HL-60 (cell line): Measurements from ENCODE around the gene COIL.

Experiments
- DNase-seq, 2 experiments: peaks; one replicate each; pipeline ENCODE4 v3.0.0-alpha.2; 2010 to 2020; ENCODE audit warnings: low read depth in 1 of 2, low spot score in 1 of 2
- H3K27ac ChIP-seq: fragments of 250-450 bp; sonication (Bioruptor Pico); replicated peaks from 2 replicates; pipeline ENCODE4 v1.5.1; 2020; ENCODE audit warnings: mild to moderate bottlenecking, moderate library complexity
- H3K27me3 ChIP-seq: fragments of 250-450 bp; sonication (Bioruptor Pico); 2 replicates; pipeline ENCODE4 v1.5.1; 2021; ENCODE audit warnings: mild to moderate bottlenecking, moderate library complexity; ENCODE audit not compliant: insufficient read depth, poor library complexity, severe bottlenecking
- H3K4me3 ChIP-seq: replicated peaks from 2 replicates; pipeline ENCODE4 v1.5.1; 2011; ENCODE audit warnings: mild to moderate bottlenecking, control low read depth, low read length; ENCODE audit not compliant: insufficient read depth
- CTCF ChIP-seq: IDR thresholded peaks from one replicate; pipeline ENCODE4 v1.5.1; 2011; ENCODE audit warnings: low read length, control low read depth, inconsistent platforms; ENCODE audit not compliant: insufficient read depth
- GABPA ChIP-seq: IDR thresholded peaks from 2 replicates; pipeline ENCODE4 v1.6.1; 2012; ENCODE audit warnings: low read depth
- POLR2AphosphoS5 ChIP-seq: IDR thresholded peaks from 2 replicates; pipeline ENCODE4 v1.6.1; 2012; ENCODE audit warnings: low read depth
- REST ChIP-seq: IDR thresholded peaks from 2 replicates; pipeline ENCODE4 v1.6.1; 2012; ENCODE audit warnings: low read depth; ENCODE audit not compliant: insufficient replicate concordance
- SPI1 ChIP-seq: IDR thresholded peaks from 2 replicates; pipeline ENCODE4 v1.6.1; 2012; ENCODE audit warnings: low read depth, mild to moderate bottlenecking, borderline replicate concordance

Gene COIL

GRCh38 chr17:56896217-56896967 is 64.5 kb downstream of the COIL start:
- DNase-seq = no peak
- TF ChIP-seq POLR2AphosphoS5 (no peak), SPI1 (no peak), REST (no peak), GABPA (no peak), CTCF (no peak)
- no peaks in the 10 kb centered on the region for H3K27me3 ChIP-seq
- no peak overlapping the region for H3K27ac ChIP-seq
- H3K4me3 ChIP-seq = no peak overlapping the region

- no peak for DNase-seq
- TF ChIP-seq GABPA (no peak), CTCF (no peak), REST (no peak), POLR2AphosphoS5 (no peak), SPI1 (no peak)
- no peak overlapping the region for H3K4me3 ChIP-seq
- no peaks in the 10 kb centered on the region for H3K27me3 ChIP-seq
- no peak overlapping the region for H3K27ac ChIP-seq
Measured at GRCh38 chr17:56894859-56895455, 65.9 kb downstream of the COIL start.

GRCh38 chr17:56893503-56893902 is 67.3 kb downstream of the COIL start:
- H3K4me3 ChIP-seq = no peak overlapping the region
- TF ChIP-seq CTCF (no peak), SPI1 (no peak), POLR2AphosphoS5 (no peak), REST (no peak), GABPA (no peak)
- H3K27ac ChIP-seq = no peak overlapping the region
- no peak for DNase-seq
- no peaks in the 10 kb centered on the region for H3K27me3 ChIP-seq
